Calu3 (cell line): ENCODE results near the gene RABAC1. TPM values are rescaled to one million over a fixed set of nuclear protein-coding genes. Genes with fewer than 3 reads are reported as not detected.

Source experiments
- BruUV-seq: library from RNA; stranded (reverse); fragments of 400-500 nt; replicated peaks from 2 replicates; lab custom pipeline; 2021; lab: Mats Ljungman, UMichigan
- CTCF ChIA-PET: fragments of 300-600 bp; sonication (Branson Sonifier 250); formaldehyde crosslinking; loops from one replicate; lab custom pipeline; 2022; ENCODE audit warnings: antibody characterized with exemption; lab: Charles Lee
- DNase-seq: peaks from one replicate; pipeline ENCODE4 v3.0.0; 2022
- H3K27ac Mint-ChIP-seq: one replicate; pipeline ENCODE4 v1.8.0; 2022; ENCODE audit warnings: mixed read lengths; ENCODE audit not compliant: unreplicated experiment
- H3K27me3 Mint-ChIP-seq: one replicate; pipeline ENCODE4 v1.8.0; 2022; ENCODE audit warnings: mixed read lengths; ENCODE audit not compliant: unreplicated experiment
- H3K36me3 Mint-ChIP-seq: one replicate; pipeline ENCODE4 v1.8.0; 2022; ENCODE audit warnings: mild to moderate bottlenecking, moderate library complexity, mixed read lengths; ENCODE audit not compliant: insufficient read depth, unreplicated experiment
- H3K4me1 Mint-ChIP-seq: one replicate; pipeline ENCODE4 v1.8.0; 2022; ENCODE audit warnings: mild to moderate bottlenecking, low read depth, mixed read lengths; ENCODE audit not compliant: unreplicated experiment
- H3K4me3 Mint-ChIP-seq: one replicate; pipeline ENCODE4 v1.8.0; 2022; ENCODE audit warnings: mild to moderate bottlenecking, low read depth, moderate library complexity, mixed read lengths; ENCODE audit not compliant: unreplicated experiment
- H3K9me3 Mint-ChIP-seq: one replicate; pipeline ENCODE4 v1.8.0; 2022; ENCODE audit warnings: low read depth, mixed read lengths; ENCODE audit not compliant: unreplicated experiment
- intact Hi-C: fragments of 100-400 bp; cut with micrococcal nuclease; formaldehyde crosslinking; loops from one replicate; pipeline ENCODE4 v1.10.0; 2022; ENCODE audit not compliant: unreplicated experiment
- total RNA-seq: library from RNA; stranded (reverse); gene quantifications from 2 replicates; pipeline ENCODE4 v1.2.3, GENCODE V29; 2022
- TF ChIP-seq, protein P1 (sequence below): fragments of 200-600 bp; IDR thresholded peaks from one replicate; pipeline ENCODE4 v1.8.0; 2022; ENCODE audit warnings: antibody characterized with exemption; ENCODE audit not compliant: unreplicated experiment

RABAC1 gene
- total RNA-seq, 1 experiment from 2014 or later = 116 TPM

DNA sequence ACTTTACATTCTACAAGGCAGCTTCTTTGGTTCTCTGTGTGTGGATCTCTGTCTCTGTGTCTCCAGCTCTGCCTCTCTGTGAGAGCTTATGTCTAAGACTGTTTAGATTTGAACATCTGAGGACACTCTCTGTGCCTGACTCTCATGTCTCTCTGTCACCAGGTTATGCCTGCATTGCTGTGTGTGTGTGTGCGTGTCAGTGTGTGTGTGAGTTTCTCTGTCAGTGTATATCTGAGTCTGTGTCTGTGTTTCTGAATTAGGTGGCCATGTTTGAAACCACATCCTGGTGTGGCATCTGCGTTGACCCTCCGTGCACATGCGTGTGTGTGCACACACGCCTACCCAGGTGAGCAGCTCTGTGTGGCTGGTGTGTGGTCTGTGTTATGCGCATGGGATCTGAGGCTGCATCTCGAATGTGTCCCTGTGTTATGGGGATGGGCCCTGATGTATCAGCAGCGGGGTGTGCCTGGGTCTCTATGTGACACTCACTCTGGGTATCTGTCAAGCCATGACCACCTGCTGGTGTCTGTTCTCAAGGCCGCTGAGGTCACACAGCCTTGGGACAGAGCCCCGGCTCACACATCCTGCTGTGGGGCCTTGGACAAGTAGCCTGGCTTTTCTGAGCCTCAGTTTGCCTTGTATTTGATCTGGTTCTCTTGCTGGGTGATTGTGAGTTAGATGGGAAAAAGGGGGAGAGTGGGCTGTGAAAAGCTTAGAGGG is 28.2 kb upstream of the RABAC1 start:
- TF ChIP-seq, protein P1, sequence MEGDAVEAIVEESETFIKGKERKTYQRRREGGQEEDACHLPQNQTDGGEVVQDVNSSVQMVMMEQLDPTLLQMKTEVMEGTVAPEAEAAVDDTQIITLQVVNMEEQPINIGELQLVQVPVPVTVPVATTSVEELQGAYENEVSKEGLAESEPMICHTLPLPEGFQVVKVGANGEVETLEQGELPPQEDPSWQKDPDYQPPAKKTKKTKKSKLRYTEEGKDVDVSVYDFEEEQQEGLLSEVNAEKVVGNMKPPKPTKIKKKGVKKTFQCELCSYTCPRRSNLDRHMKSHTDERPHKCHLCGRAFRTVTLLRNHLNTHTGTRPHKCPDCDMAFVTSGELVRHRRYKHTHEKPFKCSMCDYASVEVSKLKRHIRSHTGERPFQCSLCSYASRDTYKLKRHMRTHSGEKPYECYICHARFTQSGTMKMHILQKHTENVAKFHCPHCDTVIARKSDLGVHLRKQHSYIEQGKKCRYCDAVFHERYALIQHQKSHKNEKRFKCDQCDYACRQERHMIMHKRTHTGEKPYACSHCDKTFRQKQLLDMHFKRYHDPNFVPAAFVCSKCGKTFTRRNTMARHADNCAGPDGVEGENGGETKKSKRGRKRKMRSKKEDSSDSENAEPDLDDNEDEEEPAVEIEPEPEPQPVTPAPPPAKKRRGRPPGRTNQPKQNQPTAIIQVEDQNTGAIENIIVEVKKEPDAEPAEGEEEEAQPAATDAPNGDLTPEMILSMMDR = no peak
- no peaks in the 10 kb centered on the region for H3K36me3 Mint-ChIP-seq

DNA sequence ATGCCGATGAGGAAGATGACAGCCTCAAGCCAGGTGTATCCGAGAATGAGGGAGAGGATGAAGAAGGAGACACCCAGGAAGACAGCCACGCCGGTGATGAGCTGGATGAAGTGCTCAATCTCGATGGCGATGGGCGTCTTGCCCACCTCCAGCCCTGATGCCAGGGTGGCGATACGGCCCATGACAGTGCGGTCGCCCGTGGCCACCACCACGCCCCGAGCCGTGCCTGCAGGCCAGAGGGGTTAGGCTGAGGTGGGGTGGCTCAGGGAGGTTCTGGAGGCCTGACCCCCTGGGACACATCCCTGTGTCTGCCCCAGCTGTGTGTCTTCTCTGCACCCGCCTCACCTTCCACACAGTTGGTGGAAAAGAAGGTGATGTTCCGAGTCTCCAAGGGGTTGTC is 25.8 kb upstream of the RABAC1 start:
- CTCF ChIA-PET = interaction anchor here (0.7 kb wide), 1 partner anchor 22 kb away, joined by 4 read pairs; no protein-coding TSS in a partner anchor
- no peaks in the 10 kb centered on the region for H3K9me3 Mint-ChIP-seq
- peaks cover 49% of the 10 kb centered on the region for H3K27me3 Mint-ChIP-seq
- H3K4me1 Mint-ChIP-seq = no peaks in the 10 kb centered on the region
- H3K4me3 Mint-ChIP-seq = no peak overlapping the region
- no peak for DNase-seq
- TF ChIP-seq, protein P1 = no peak
- H3K36me3 Mint-ChIP-seq = no peaks in the 10 kb centered on the region
- BruUV-seq = no TSS peak
- no peak overlapping the region for H3K27ac Mint-ChIP-seq
- intact Hi-C loops = no loop called here

More for the DNA sequence above, 28.2 kb upstream of the RABAC1 start:
- DNase-seq = no peak
- H3K4me1 Mint-ChIP-seq = no peaks in the 10 kb centered on the region
- no TSS peak for BruUV-seq
- H3K4me3 Mint-ChIP-seq = no peak overlapping the region
- CTCF ChIA-PET = interaction anchor here (0.7 kb wide), 1 partner anchor 126 kb away, joined by 3 read pairs; no protein-coding TSS in a partner anchor
- intact Hi-C loops = no loop called here
- no peaks in the 10 kb centered on the region for H3K9me3 Mint-ChIP-seq
- no peak overlapping the region for H3K27ac Mint-ChIP-seq
- H3K27me3 Mint-ChIP-seq = peaks cover 25% of the 10 kb centered on the region

DNA sequence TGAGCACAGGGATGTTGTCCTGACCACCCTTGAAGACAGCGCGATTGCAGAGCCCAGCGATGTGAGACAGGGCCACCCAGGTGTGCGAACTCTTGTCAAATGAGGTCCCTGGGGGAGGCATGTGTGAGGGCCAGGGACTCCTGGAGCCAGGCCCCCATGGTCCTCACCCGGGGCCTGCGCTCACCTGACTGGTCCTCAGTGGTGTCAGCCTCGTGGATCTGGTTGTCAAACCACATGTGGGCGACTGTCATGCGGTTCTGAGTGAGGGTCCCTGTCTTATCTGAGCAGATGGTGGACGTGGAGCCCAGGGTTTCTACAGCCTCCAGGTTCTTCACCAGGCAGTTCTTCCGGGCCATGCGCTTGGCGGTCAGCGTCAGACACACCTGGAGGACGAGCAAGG is 22.6 kb upstream of the RABAC1 start:
- Mint-ChIP-seq H3K4me1 (no peaks in the 10 kb centered on the region), H3K27me3 (peaks cover 81% of the 10 kb centered on the region)
- DNase-seq = no peak

GRCh38 chr19:41978470-41978869 is 19.3 kb upstream of the RABAC1 start:
- no peak overlapping the region for H3K27ac Mint-ChIP-seq
- CTCF ChIA-PET = interaction anchor here (0.7 kb wide), 1 partner anchor 29 kb away, joined by 3 read pairs; no protein-coding TSS in a partner anchor
- peaks cover 85% of the 10 kb centered on the region for H3K27me3 Mint-ChIP-seq
- no peaks in the 10 kb centered on the region for H3K36me3 Mint-ChIP-seq
- H3K9me3 Mint-ChIP-seq = no peaks in the 10 kb centered on the region
- H3K4me3 Mint-ChIP-seq = no peak overlapping the region
- intact Hi-C loops = no loop called here
- H3K4me1 Mint-ChIP-seq = no peaks in the 10 kb centered on the region
- no TSS peak for BruUV-seq
- no peak for DNase-seq
- TF ChIP-seq, protein P1 = no peak

More for the DNA sequence above, 22.6 kb upstream of the RABAC1 start:
- intact Hi-C loops = no loop called here
- Mint-ChIP-seq H3K9me3 (no peaks in the 10 kb centered on the region), H3K4me3 (no peak overlapping the region), H3K36me3 (no peaks in the 10 kb centered on the region), H3K27ac (no peak overlapping the region)
- BruUV-seq = no TSS peak
- CTCF ChIA-PET = no interaction called here
- TF ChIP-seq, protein P1 = no peak
